CD4-positive, alpha-beta T cell treated with Interleukin-17A for 4 hours (primary cell): ENCODE results near the gene PRKG1.

Experiments
- DNase-seq: peaks from one replicate; pipeline ENCODE4 v3.0.0-alpha.2; 2020; ENCODE audit warnings: mixed read lengths

PRKG1 gene

GRCh38 chr10:52257692-52258075 lies 1183.4 kb downstream of the PRKG1 start:
- DNase-seq, result no peak

- DNase-seq, result no peak
Observed at GRCh38 chr10:52258799-52259425, 1184.6 kb downstream of the PRKG1 start.

GRCh38 chr10:52259426-52259812 lies 1185.1 kb downstream of the PRKG1 start:
- no peak for DNase-seq

- DNase-seq, result no peak
Observed at GRCh38 chr10:52261362-52261761, 1187.1 kb downstream of the PRKG1 start.

GRCh38 chr10:52265131-52265926 lies 1191.0 kb downstream of the PRKG1 start:
- no peak for DNase-seq

GRCh38 chr10:52266858-52267257 lies 1192.6 kb downstream of the PRKG1 start:
- no peak for DNase-seq

- DNase-seq, result no peak
Observed at GRCh38 chr10:52268790-52269189, 1194.5 kb downstream of the PRKG1 start.

GRCh38 chr10:52269233-52269632 lies 1194.9 kb downstream of the PRKG1 start:
- no peak for DNase-seq

- DNase-seq, result no peak
Observed at GRCh38 chr10:52276163-52276562, 1201.9 kb downstream of the PRKG1 start.

- DNase-seq, result no peak
Observed at GRCh38 chr10:52276986-52277385, 1202.7 kb downstream of the PRKG1 start.

- DNase-seq, result no peak
Observed at GRCh38 chr10:52279546-52279945, 1205.3 kb downstream of the PRKG1 start.

GRCh38 chr10:52280051-52280450 lies 1205.8 kb downstream of the PRKG1 start:
- no peak for DNase-seq

GRCh38 chr10:52283174-52283573 lies 1208.9 kb downstream of the PRKG1 start:
- DNase-seq, result no peak

- DNase-seq, result no peak
Observed at GRCh38 chr10:52284416-52285013, 1210.2 kb downstream of the PRKG1 start.

GRCh38 chr10:52287866-52288265 lies 1213.6 kb downstream of the PRKG1 start:
- no peak for DNase-seq

- DNase-seq, result no peak
Observed at GRCh38 chr10:52297747-52298146, 1223.5 kb downstream of the PRKG1 start.

GRCh38 chr10:52300599-52301277 lies 1226.5 kb downstream of the PRKG1 start:
- no peak for DNase-seq

- no peak for DNase-seq
Observed at GRCh38 chr10:52308251-52309031, 1234.2 kb downstream of the PRKG1 start.

- DNase-seq, result no peak
Observed at GRCh38 chr10:52312942-52313255, 1238.6 kb downstream of the PRKG1 start.

- DNase-seq, result no peak
Observed at GRCh38 chr10:52313256-52313932, 1239.1 kb downstream of the PRKG1 start.

GRCh38 chr10:52313933-52314821 lies 1239.9 kb downstream of the PRKG1 start, which contains the start of gene DKK1:
DKK1 (plus strand) TSS chr10:52314281; CDS start chr10:52314435, 154 bp downstream.
- DNase-seq, result no peak
